Bronchial epithelial cell (primary cell): ENCODE data around the gene PRR23C. TPM values are rescaled to one million over a fixed set of nuclear protein-coding genes. Genes with fewer than 3 reads are reported as not detected.

Source experiments
- DNase-seq: peaks from one replicate; pipeline ENCODE4 v3.0.0-alpha.2; 2010; ENCODE audit warnings: low read depth
- FAIRE-seq: peaks from 2 replicates; lab custom pipeline; 2011; peaks lifted over from hg19 to GRCh38; lab: Jason Lieb, UNC
- H3K27me3 ChIP-seq: 2 replicates; pipeline ENCODE4 v1.5.1; 2011; ENCODE audit warnings: low read length; ENCODE audit not compliant: control insufficient read depth, insufficient read depth
- H3K36me3 ChIP-seq: 2 replicates; pipeline ENCODE4 v1.5.1; 2011; ENCODE audit warnings: low read length; ENCODE audit not compliant: control insufficient read depth, insufficient read depth
- H3K4me3 ChIP-seq: 2 replicates; pipeline ENCODE4 v1.5.1; 2011; ENCODE audit warnings: mild to moderate bottlenecking, low read depth, low read length, control low read depth
- total RNA-seq: library from RNA; depleted of rRNA; stranded (reverse); fragments of >200 nt; gene quantifications from 2 replicates; pipeline ENCODE4 v1.2.1, GENCODE V29; 2014
- TF ChIP-seq, protein P1 (sequence below): IDR thresholded peaks from 2 replicates; pipeline ENCODE4 v1.5.1; 2011; ENCODE audit warnings: mild to moderate bottlenecking, moderate library complexity, low read length, control low read depth, inconsistent platforms; ENCODE audit not compliant: insufficient read depth, severe bottlenecking

The PRR23C gene
- not detected in 2 replicates for total RNA-seq

DNA sequence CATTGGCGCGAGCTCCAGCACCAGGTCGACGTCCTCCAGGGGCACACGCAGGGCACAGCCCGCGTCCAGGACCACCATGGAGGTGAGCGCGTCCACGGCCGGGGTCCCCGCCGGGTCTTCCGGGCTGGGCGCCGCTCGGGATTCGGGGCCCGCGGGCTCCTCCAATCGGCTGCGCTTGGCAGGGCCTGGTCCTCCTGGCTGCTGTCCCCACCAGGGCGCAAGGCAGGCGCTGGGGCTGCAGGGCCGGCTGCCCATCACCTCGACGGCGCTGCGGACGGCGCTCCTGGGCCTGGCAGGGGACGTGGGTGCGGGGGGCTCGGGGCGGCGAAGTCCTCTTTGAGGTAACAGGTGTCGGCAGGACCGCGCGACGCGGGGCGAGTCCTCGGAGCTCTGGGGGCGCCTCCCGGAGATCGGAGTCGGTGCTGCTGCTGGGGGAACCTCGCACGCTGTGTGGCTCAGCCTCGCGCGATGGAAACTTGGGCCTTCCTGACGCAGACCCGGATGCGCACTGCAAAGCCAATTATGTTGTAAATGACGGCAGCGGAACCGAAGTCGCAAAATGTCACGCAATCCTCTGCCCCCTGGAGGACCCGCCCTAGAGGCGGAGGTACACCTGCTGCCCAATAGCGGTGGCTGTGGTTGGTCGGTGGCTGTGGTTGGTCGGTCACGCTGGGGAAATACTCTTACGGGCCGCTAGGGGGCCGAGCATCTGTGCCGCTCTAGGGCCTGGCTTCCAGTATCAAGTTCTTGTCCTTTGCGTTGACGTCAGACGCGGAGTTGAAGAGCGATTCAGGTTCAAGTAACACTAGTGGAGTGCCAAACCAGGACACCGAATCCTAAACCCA is at the start of gene PRR23C:
Gene PRR23C, minus strand, starts transcription at position 527 of the 845 bp plus-strand sequence. Its CDS starts 272 bp downstream, at position 255.
- FAIRE-seq (no peak), DNase-seq (no peak)
- H3K36me3 ChIP-seq: no peaks in the 10 kb centered on the region
- TF ChIP-seq, protein P1, sequence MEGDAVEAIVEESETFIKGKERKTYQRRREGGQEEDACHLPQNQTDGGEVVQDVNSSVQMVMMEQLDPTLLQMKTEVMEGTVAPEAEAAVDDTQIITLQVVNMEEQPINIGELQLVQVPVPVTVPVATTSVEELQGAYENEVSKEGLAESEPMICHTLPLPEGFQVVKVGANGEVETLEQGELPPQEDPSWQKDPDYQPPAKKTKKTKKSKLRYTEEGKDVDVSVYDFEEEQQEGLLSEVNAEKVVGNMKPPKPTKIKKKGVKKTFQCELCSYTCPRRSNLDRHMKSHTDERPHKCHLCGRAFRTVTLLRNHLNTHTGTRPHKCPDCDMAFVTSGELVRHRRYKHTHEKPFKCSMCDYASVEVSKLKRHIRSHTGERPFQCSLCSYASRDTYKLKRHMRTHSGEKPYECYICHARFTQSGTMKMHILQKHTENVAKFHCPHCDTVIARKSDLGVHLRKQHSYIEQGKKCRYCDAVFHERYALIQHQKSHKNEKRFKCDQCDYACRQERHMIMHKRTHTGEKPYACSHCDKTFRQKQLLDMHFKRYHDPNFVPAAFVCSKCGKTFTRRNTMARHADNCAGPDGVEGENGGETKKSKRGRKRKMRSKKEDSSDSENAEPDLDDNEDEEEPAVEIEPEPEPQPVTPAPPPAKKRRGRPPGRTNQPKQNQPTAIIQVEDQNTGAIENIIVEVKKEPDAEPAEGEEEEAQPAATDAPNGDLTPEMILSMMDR: no peak
- no peak within 1 kb of the TSS for H3K4me3 ChIP-seq
- no peaks in the 10 kb centered on the region for H3K27me3 ChIP-seq

DNA sequence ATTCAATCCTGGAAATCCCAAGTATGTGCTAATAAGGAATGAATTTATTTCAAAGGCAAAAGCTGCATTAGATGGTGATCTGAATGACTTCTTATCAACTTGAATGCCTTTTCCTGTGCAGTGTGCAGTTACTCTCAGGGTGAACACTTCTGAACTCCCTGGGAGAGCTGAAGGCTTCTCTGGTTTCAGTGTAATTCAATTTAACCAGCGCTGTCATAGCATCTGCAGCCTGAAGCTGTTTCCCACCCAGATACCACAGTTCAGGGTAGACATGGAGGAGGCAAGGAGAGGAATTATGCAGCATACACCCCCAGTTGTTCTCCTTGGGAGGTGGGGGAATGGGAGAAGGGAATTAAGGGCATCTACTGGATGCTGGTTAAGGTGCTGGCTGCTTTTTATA is 49.1 kb upstream of the PRR23C start:
- DNase-seq (no peak), FAIRE-seq (no peak)
- TF ChIP-seq, protein P1: no peak
- no peak overlapping the region for H3K4me3 ChIP-seq
- H3K36me3 ChIP-seq: no peaks in the 10 kb centered on the region
- no peaks in the 10 kb centered on the region for H3K27me3 ChIP-seq

DNA sequence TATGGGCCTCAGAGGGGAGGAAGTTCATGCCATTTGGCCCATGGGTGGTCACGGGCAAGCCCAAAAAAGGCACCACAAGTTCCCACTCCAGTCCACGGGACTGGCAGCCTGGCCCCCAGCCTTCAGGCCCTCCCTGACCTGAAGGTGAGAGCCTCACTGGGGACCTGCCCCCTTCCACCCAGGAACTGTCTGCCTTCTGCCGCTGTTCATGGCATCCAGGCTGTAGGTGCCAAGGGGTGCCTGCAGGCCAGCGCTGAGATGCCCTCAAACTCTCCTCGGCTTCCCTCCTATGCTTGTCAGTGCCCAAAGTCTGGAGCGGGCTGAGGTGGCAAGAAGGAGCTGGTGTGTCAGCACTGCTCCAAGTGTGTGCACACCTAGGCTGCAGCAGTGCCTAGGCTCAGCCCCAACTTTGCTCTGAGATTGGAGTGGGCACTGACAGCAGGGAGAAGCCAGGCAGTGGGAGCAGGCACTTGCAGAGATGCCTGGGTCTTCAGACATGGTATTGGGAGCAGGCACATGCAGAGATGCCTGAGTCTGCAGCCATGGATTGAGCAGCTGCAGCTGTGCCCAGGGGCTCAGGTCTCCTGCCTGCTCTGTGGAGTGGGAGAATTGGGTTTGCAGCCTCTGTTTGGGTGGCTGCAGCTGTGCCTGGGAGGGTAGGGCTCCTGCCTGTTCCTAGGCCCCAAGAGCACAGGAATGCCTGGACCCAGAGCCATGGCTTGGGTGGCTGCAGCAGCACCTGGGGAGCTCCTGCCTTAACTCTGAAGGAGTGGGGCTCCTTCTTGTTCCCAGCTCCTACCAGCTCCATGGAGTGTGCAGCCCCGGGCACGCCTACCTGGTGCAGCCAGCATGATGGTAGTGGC is 44.0 kb upstream of the PRR23C start:
- DNase-seq: no peak

DNA sequence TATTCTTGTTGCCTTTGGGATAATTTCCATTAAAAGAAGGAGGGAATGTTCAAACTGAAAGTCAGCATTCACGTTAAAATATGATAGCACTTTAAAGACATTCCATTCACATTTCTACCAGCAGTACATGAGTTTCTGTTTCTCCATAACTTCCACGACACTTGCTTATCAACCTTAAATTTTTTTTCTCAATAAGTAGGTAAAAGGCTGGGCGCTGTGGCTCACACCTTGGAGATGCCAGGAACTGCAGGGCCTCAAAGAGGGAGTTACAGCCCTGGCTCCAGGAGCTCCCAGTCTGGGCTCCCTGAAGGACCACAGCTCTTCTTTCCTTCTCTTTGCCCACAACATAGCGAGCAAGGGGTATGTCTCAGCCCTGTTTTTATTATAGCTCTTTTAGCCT is 42.9 kb upstream of the PRR23C start:
- no peaks in the 10 kb centered on the region for H3K36me3 ChIP-seq
- DNase-seq: no peak
- H3K27me3 ChIP-seq: peaks cover 2% of the 10 kb centered on the region
- no peak overlapping the region for H3K4me3 ChIP-seq
- TF ChIP-seq, protein P1: no peak
- FAIRE-seq: no peak

More for the DNA sequence above, 44.0 kb upstream of the PRR23C start:
- Histone ChIP-seq H3K27me3 (peaks cover 2% of the 10 kb centered on the region), H3K4me3 (no peak overlapping the region), H3K36me3 (no peaks in the 10 kb centered on the region)
- TF ChIP-seq, protein P1: no peak
- no peak for FAIRE-seq

DNA sequence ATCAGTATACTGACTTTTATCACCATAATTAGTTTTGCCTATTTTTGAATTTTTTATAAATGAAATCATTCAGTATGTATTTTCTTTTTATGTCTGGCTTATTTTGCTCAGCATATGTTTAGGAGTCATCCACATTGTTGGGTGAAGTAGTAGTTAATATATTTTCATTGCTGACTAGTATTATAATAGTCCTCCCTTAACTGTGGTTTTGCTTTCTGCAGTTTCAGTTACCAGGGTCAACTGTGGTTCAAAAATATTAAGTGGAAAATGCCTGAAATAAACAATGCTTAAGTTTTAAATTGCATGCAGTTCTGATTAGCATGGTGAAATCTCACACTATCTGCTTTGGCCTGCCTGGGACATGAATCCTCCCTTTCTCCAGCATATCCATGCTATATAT is 39.5 kb upstream of the PRR23C start:
- FAIRE-seq: no peak

More for the DNA sequence above, 39.5 kb upstream of the PRR23C start:
- no peaks in the 10 kb centered on the region for H3K36me3 ChIP-seq
- TF ChIP-seq, protein P1: no peak
- no peak for DNase-seq
- peaks cover 2% of the 10 kb centered on the region for H3K27me3 ChIP-seq
- H3K4me3 ChIP-seq: no peak overlapping the region
